Subcutaneous adipose tissue (tissue), 4 donors: ENCODE data around the gene FCHSD2. TPM values are rescaled to one million over a fixed set of nuclear protein-coding genes. Genes with fewer than 3 reads are reported as not detected.

ENCODE experiments used
- total RNA-seq, 4 donors: library from RNA; depleted of rRNA; stranded (reverse); fragments of >200 nt; gene quantifications; one replicate each; pipeline ENCODE4 v1.1.0, GENCODE V29; 2016
- TF ChIP-seq, protein P1 (sequence below): fragments of 450-650 bp; IDR thresholded peaks from one replicate; pipeline ENCODE4 v1.5.1; 2016; ENCODE audit warnings: low read depth, mild to moderate bottlenecking, control low read depth, antibody characterized with exemption, moderate library complexity

FCHSD2 gene
- total RNA-seq, 4 donors from 2014 or later = 26.2 to 34.7 (median 30.0) TPM

DNA sequence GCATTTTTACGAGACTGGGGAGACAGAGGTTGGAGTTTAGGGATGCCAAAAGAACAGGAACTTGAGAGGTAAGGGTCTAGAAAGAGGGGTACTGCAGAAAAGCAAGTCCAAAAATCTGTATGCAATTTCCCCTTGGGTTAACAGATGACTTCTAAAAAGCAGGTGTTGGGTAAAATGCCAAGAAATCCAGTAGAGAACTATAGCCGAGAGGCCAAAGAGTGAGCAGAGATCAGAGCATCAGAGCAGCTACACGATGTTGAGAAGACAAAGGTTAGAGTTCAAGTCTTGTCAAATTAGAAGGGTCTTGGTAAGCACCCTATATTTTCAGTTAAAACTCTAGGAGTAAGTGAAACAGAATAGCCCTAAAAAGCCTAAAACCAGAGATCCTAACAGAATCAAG is 145.2 kb downstream of the FCHSD2 start:
- TF ChIP-seq, protein P1, sequence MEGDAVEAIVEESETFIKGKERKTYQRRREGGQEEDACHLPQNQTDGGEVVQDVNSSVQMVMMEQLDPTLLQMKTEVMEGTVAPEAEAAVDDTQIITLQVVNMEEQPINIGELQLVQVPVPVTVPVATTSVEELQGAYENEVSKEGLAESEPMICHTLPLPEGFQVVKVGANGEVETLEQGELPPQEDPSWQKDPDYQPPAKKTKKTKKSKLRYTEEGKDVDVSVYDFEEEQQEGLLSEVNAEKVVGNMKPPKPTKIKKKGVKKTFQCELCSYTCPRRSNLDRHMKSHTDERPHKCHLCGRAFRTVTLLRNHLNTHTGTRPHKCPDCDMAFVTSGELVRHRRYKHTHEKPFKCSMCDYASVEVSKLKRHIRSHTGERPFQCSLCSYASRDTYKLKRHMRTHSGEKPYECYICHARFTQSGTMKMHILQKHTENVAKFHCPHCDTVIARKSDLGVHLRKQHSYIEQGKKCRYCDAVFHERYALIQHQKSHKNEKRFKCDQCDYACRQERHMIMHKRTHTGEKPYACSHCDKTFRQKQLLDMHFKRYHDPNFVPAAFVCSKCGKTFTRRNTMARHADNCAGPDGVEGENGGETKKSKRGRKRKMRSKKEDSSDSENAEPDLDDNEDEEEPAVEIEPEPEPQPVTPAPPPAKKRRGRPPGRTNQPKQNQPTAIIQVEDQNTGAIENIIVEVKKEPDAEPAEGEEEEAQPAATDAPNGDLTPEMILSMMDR = no peak

DNA sequence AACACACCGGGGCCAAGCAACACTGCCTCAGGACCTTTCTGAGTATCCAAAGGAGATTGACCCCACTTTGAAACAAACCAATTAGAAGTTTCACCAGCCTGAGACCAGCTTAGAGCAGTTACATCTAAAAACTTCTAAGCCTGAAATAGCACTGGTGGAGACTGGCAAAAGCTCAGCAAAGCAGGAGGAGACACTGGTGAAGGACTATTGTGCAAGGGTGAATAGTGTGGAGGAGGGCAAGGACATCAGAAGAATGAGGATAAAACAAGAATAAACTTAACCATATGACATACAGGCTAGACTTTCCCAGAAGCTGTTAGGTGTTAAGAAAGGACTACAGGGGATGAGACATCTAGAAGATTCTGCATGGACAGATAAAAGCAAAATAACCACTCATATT is 152.4 kb downstream of the FCHSD2 start:
- TF ChIP-seq, protein P1 = no peak

DNA sequence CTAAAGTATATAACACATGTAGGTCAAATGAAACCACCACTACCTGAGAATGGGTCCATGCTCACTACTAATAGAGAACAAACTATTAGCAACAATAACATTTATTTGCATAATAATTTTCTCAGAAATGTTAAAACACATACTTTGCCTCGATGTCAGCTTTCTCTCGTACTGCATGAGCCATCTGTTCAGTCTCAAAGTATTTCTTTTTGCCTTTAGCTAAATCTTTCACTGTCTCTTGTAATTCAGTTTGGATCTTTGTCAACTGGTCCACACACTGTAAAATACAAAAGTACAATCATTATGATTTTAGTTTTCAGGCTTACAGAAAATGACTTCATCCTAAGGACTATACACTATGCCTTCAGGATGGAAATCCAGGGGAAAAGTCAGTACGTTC is 153.3 kb downstream of the FCHSD2 start:
- TF ChIP-seq, protein P1 = no peak

DNA sequence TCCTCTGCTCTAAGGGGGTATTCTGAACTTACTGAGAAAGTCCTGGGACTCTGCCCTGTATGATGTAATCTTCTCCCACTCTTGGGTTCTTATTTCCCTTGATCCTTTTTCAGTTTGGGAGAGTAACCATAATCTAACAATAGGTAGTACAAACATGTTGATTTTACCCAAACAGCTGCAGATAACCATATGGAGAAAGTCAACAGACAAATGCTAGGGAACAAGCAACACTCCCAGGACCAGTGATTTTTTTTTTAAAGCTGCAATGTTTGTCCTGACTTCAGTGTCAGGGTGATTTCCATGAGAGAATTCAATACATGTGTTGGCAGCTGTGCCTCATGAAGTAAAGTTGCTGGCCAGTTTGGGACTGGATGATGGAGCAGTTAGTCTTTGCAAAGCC is 156.5 kb downstream of the FCHSD2 start:
- TF ChIP-seq, protein P1 = no peak

DNA sequence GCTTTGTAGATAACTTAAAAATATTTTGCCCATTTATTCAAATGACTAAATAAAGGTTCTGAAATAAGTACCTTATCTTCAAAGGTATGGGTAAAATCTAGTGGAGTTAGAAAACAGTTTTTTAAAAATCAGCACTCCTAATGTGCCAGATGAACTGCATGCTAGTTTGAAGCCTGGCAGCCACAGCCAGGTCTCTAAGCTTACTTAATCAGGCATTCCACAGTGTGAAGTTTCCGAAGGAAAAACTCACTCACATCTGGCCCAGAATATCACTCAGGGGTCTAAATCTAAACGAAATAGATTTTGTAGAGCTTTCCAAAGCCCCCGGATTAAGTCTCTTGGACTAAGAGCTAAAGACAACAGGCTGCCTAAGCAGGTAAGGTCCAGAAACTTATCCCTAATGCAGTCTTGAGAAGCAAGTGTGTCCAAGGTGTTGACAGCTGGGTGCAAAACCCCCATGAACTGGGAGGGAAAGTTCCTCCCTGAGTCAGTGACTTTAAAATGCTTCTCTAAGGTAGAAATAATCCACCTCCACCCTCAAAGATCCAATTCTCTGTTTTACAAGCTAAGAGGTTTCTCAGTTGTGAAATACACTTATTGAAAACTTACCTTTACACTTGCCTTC is 157.6 kb downstream of the FCHSD2 start:
- TF ChIP-seq, protein P1 = no peak

DNA sequence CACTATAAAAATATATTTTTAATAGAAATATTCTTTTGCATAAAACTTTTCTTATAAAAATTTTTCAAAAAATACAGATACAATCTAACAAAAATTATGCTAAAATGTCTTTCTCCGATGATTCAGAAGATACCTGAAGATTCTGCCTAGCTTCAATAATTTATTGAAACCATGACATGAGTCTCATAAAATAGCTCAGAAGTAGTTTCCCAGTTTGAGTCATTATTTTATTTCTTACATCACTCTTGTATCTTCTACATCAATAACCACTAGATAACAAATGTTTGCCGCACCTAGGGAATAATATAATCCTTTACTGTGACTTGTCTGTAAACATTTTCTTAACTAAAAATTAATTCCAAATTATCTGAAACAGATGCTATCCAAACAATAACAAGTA is 158.6 kb downstream of the FCHSD2 start:
- TF ChIP-seq, protein P1 = no peak

DNA sequence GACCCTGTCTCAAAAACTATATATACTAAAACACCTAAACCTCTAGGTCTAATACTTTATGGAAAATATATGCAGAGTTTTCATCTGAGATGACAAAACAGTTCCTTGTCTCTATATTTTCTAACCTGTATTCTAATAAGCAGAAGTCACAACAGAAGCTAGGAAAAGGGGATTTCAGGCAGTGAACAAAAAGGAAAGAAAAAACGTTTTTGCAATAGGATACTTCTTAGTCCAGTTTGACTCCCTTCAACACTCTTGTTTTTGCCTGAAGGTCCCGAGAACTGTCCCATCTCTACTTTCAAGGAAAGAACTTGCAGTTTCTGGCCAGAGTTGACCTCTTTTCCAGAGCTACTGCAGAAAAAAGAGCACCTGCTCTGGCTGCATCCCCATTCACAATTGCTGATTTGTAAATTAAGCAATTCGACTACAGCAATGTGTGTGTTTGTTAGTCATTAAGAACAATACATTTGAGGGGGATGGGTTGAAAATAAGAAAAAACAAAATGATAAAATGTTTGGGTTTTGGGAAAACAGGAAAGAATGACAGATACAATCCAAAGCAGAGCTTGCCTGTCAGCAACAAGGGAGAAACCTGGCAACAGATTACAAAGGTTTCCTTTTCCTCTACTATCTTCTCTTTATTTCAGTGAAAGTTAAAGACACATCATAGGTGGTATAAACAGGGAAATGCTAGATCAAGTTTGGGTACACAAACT is 160.0 kb downstream of the FCHSD2 start:
- TF ChIP-seq, protein P1 = no peak
